Heart left ventricle (tissue), 13 donors: ENCODE results near the gene VSTM1.

ENCODE experiments used
- CTCF ChIP-seq, 12 donors: fragments of 200-600 bp; sonication (generic) in 4 of 12; IDR thresholded peaks; one replicate each; pipeline versions ENCODE4 v1.5.0 to v1.8.0; 2018 to 2022; ENCODE audit warnings: antibody characterized with exemption in 12 of 12, mild to moderate bottlenecking in 5 of 12
- POLR2A ChIP-seq, 2 donors: fragments of 450-650 bp; IDR thresholded peaks; one replicate each; pipeline ENCODE4 v1.6.1; 2017; ENCODE audit warnings: antibody characterized with exemption in 2 of 2, mild to moderate bottlenecking in 2 of 2, moderate library complexity in 2 of 2
- donor health status: ischemic (EF 13 %, LVEDD 7.1; RV severe dilation, severe dysfunction).
- donor health status: DM: no; HTN: yes; CAD: no.
- donor health status: DM: no; HTN: no; CAD: no.
- donor health status: ischemic (EF 25% LVEDD 6.9; RV normal size, moderate dysfunction).
- donor health status: ischemic (EF 25% LVEDD 5.7; RV mildly dilated, moderate dysfunction).
- donor health status: ischemic (EF 35%, LVEDD 5.7; RV mildly dilated, moderate dysfunction).
- donor health status: nonischemic (EF 11% LVEDD 7.7; RV severe dilation, severe dysfunction).
- donor health status: DM: yes; HTN: yes; CAD: no.
- donor health status: PGD.
- donor health status: ischemic (EF 29% LVEDD 5.4; RV normal size, mild dysfunction).
- donor health status: nonischemic (EF 23%, LVEDD 6.1; RV moderate dilation, normal function).

GRCh38 chr19:54099190-54099902, 35.6 kb upstream of the VSTM1 start:
- TF ChIP-seq POLR2A (IDR thresholded peaks at IDR 0.05) (no peak), CTCF (IDR thresholded peaks at IDR 0.05) (no peak)
